GM21576 (cell line): ENCODE data around the gene SLC39A1.
"Not testable (repeated sequence)": the region's sequence is repeated elsewhere in the genome, so short reads cannot be mapped to it uniquely, and the experiment has no call there.

Source experiments
- ATAC-seq: cut with Tn5 transposase; IDR thresholded peaks from one replicate; pipeline ENCODE4 v1.9.1; 2021; ENCODE audit warnings: mild to moderate bottlenecking, moderate library complexity; ENCODE audit not compliant: unreplicated experiment

SLC39A1 gene

DNA sequence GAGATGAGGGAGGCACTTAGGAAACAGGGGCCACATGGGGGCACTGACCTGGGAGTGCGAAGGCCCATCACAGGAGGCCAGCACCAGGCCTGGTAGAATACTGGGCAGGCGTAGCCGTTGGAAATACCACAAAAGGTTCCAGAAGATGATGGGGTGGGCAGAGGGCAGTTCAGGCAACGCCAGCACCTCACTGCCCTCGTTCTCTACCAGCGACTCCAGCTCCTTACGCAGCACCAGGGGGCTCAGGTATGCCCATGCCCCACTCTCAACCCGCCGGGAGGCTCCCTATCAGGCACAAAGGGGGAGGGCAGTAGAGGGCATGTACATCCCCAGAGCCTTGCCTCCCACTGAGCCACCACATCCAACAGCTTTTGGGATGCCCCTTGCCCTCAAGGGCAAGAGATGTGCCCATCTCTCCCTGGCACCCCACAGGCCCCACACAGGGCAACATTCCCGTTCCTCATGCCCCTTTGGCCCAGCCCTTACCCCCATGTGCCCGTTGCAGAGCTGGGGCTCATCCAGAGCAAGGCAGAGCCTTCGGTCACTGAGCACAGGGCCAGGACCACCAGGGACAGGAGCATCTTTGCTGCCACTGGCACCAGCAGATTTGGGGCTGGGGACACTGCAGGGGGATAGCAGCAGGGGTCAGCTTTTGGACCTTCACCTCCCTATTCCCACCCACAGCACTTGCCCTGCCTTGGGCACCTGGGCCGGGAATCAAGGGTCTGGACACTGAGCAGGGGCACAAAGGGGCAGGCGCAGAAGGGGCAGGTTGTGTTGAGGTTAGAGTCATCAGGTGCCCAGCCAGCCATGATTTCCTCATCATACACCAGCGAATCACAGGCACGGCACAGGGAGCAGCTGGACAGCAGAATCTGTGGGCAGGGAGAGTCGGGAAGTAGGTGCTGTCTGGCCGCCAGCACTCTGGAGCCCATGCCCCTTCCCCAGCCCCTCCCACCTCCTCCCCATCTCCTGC, 30.9 kb downstream of the SLC39A1 start:
- ATAC-seq, result no peak

- no peak for ATAC-seq
Measured at GRCh38 chr1:153929981-153930948, 33.1 kb downstream of the SLC39A1 start.

GRCh38 chr1:153929426-153929825, 33.9 kb downstream of the SLC39A1 start:
- no peak for ATAC-seq

DNA sequence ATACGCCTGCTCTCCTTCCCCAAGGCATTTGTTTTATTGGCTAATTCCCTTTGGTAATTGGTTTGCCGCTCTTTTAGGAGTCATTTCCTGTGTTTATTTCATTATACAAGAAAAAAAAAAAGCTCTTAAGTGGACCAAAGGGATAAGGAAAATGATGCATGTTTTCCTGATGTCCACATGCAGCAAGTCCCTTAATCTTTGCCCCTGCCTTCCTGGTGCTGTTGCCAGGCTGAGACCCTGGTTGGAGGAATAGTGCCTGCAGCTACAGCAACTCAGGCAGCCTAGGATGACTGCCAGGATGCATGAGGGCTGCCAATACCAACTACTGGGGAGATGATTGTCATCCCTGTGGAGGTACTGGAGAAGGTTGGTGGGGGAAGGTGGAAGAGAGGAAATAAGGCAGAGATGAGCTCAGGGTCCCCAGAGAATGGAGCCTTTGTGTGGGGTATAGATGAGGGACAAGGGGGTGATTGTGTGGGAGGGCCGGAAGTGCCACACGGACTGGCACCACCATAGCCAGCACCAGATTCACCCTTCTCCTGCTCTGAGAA, 34.5 kb downstream of the SLC39A1 start:
- ATAC-seq, result no peak

DNA sequence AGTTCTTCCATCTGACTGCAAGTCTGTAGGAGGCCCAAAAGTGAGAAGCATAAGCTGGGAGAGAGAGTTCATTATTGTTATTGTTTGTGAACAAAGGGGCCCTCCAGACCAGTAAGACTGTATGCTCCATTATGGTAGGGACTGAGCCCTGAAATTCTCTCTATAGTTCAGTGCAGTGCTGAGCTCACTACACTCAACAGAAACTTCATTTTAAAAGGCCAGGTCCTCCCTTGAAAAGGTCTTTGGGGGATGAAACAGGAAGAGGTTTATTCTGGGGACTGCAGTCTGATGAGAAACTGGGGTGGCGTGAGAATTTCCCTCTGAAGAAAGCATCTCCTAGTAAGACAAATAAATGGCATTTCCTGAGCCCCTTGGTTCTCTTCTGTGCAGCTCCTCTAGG, 35.1 kb downstream of the SLC39A1 start:
- no peak for ATAC-seq

DNA sequence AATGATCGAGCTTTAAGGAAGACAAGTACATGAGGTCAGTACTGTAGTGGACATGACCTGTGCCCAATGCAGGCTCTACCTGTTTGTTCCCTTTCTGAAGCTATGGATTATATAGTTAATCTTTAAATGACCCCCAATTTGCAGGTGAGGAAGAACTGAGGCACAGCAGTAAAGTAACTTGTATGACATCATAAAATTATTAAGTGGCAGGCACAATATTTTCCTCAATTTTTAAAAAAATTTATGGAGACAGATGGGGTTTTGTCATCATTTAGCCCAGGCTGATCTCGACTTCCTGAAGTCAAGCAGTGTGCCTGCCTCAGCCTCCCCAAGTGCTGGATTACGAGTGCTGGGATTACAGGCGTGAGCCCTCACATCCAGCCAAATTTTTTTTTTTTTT, 36.9 kb downstream of the SLC39A1 start:
- no peak for ATAC-seq

DNA sequence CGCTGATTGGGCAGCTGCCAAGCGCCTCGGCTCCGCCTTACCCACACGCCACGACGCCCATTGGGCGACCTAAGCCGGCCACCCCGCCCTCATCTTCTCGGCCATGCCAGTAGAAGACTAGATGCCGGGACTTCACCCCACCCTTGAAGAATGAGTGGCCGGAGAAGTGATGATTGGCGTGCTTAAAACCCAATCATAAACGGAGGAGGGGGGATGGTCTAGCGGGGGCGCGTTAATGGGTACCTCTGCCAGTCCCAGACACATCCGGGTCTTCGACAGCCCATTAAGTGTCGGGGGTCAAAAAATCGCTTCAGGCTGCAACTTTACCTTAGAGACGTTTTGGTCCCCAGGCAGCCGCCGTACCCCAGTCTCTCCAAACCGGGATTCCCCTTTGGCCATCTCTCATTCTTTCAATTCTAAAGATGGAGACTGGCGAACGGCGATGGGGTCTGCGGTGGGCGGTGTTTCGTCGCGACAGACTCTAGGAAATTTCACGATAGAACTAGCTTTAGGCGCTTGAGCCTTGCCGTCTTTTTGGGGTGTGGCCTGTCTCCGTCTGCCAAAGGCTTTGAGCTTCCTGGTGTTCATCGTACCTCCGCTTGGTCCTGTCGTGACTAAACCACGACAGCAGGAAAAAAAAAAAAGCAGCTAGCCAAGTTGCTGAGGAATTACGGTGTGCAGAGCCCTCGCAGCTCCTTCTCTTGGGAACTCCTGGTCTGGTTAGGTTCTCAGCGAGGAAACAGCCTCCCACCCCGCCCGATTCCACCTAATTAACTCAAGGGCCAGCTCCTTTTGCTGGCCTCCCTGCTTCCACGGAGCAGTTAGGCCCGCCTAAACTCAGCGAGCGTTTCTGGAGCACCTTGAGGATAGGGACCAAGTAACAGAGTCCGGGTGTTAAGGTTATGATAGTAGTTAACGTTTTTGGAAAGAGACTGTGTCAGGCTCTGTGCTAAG, 40.1 kb downstream of the SLC39A1 start, which contains the start of gene GATAD2B:
TSS of gene GATAD2B (minus strand) at position 1 of the 954 bp plus-strand sequence. CDS start 94,625 bp downstream, outside the sequence.
- ATAC-seq, result peak; percentile 90

GRCh38 chr1:153922076-153922971, 41.0 kb downstream of the SLC39A1 start:
- ATAC-seq, result peak; percentile 19

DNA sequence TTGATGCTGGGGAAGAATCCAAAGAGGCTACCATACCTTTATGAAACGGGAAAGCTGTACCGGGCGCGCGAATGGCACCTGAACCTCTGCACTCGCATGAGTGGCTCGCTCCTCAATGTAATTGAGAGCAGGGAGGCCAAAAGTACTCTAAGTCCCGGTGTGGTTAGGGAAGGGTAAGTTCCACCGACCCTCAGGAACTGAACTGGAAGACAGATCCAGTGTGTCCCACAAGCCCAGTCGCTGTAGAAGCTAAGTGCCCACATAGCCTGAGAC, 41.6 kb downstream of the SLC39A1 start:
- ATAC-seq, result no peak

GRCh38 chr1:153921080-153921802, 42.1 kb downstream of the SLC39A1 start:
- no peak for ATAC-seq

- no peak for ATAC-seq
Measured at GRCh38 chr1:153919876-153920852, 43.2 kb downstream of the SLC39A1 start.

- no peak for ATAC-seq
Measured at GRCh38 chr1:153916297-153916696, 47.0 kb downstream of the SLC39A1 start.

- no peak for ATAC-seq
Measured at GRCh38 chr1:153912349-153912748, 51.0 kb downstream of the SLC39A1 start.

DNA sequence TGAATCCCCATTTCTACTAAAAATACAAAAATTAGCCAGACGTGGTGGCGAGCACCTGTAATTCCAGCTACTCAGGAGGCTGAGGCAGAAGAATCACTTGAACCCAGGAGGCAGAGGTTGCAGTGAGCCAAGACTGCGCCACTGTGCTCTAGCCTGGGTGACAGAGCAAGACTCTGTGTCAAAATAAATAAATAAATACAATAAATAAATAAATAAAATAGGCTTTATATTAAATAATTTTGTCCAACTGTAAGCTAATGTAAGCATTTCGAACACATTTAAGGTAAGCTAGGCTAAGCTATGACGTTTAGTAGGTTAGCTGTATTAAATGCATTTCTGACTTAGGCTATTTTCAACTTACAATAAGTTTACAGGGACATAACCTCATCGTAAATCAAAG, 52.8 kb downstream of the SLC39A1 start:
- ATAC-seq, result not testable (repeated sequence)
